Activated B cell treated with CpG ODN at 0.5 μM for 24 hours (primary cell): ENCODE measurements around the gene SH2D3C. TPM values are rescaled to one million over a fixed set of nuclear protein-coding genes. Genes with fewer than 3 reads are reported as not detected.

Experiments
- ATAC-seq: fragments of 200-7000 bp; cut with Tn5 transposase; one replicate; pipeline ENCODE4 v1.10.0; 2021; ENCODE audit warnings: low read depth, mild to moderate bottlenecking, moderate library complexity
- CTCF ChIA-PET: fragments of 350-600 bp; sonication (Branson Sonifier 250); formaldehyde crosslinking; loops from one replicate; lab custom pipeline; 2021; ENCODE audit warnings: antibody characterized with exemption; lab: Charles Lee
- POLR2A ChIA-PET: fragments of 350-600 bp; sonication (Branson Sonifier 250); formaldehyde crosslinking; loops from one replicate; lab custom pipeline; 2021; ENCODE audit warnings: antibody characterized with exemption; lab: Charles Lee
- DNase-seq: peaks from one replicate; pipeline ENCODE4 v3.0.0; 2022
- H3K27ac Mint-ChIP-seq: one replicate; pipeline ENCODE4 v1.8.0; 2020; ENCODE audit warnings: mixed read lengths
- H3K27me3 Mint-ChIP-seq: one replicate; pipeline ENCODE4 v1.8.0; 2021; ENCODE audit warnings: mixed read lengths
- H3K36me3 Mint-ChIP-seq: one replicate; pipeline ENCODE4 v1.8.0; 2021; ENCODE audit warnings: low read depth, mixed read lengths
- H3K4me1 Mint-ChIP-seq: one replicate; pipeline ENCODE4 v1.8.0; 2021; ENCODE audit warnings: mixed read lengths
- H3K4me3 Mint-ChIP-seq: one replicate; pipeline ENCODE4 v1.8.0; 2020; ENCODE audit warnings: mild to moderate bottlenecking, mixed read lengths
- H3K9me3 Mint-ChIP-seq: one replicate; pipeline ENCODE4 v1.8.0; 2020; ENCODE audit warnings: mixed read lengths
- intact Hi-C: fragments of 100-400 bp; cut with micrococcal nuclease; formaldehyde crosslinking; loops from one replicate; pipeline ENCODE4 v1.15.1; 2024
- total RNA-seq: library from RNA; stranded (reverse); gene quantifications from 2 replicates; pipeline ENCODE4 v1.2.3, GENCODE V29; 2022
- TF ChIP-seq, protein P1 (sequence below): fragments of 200-600 bp; IDR thresholded peaks from one replicate; pipeline ENCODE4 v1.8.0; 2022; ENCODE audit warnings: antibody characterized with exemption, mild to moderate bottlenecking

SH2D3C gene
- total RNA-seq, 1 donor from 2014 or later, result 51.8 TPM

DNA sequence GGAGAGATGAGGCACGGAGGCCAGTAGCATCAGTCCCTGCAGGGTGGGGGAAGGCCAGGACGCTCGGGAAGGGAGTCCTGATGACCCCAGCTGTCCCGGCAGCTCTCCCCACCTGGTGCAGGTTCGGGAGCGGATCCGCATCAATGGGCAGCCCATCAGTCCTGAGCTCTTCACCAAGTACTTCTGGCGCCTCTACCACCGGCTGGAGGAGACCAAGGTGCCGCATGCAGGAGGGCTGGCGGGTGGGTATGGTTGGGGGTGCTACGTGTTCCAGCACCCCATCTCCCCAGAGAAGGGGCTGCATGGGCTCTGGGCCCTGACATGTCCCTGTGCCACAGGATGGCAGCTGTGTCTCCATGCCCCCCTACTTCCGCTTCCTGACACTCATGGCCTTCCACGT, 28.4 kb upstream of the SH2D3C start:
- Mint-ChIP-seq H3K27ac (no peak overlapping the region), H3K9me3 (no peaks in the 10 kb centered on the region), H3K4me3 (no peak overlapping the region), H3K4me1 (peaks cover 23% of the 10 kb centered on the region), H3K36me3 (peaks cover 51% of the 10 kb centered on the region), H3K27me3 (no peaks in the 10 kb centered on the region)
- no peak for ATAC-seq
- no peak for DNase-seq
- intact Hi-C loops, result no loop called here
- TF ChIP-seq, protein P1, sequence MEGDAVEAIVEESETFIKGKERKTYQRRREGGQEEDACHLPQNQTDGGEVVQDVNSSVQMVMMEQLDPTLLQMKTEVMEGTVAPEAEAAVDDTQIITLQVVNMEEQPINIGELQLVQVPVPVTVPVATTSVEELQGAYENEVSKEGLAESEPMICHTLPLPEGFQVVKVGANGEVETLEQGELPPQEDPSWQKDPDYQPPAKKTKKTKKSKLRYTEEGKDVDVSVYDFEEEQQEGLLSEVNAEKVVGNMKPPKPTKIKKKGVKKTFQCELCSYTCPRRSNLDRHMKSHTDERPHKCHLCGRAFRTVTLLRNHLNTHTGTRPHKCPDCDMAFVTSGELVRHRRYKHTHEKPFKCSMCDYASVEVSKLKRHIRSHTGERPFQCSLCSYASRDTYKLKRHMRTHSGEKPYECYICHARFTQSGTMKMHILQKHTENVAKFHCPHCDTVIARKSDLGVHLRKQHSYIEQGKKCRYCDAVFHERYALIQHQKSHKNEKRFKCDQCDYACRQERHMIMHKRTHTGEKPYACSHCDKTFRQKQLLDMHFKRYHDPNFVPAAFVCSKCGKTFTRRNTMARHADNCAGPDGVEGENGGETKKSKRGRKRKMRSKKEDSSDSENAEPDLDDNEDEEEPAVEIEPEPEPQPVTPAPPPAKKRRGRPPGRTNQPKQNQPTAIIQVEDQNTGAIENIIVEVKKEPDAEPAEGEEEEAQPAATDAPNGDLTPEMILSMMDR, result no peak
- POLR2A ChIA-PET, result no interaction called here
- CTCF ChIA-PET, result no interaction called here

DNA sequence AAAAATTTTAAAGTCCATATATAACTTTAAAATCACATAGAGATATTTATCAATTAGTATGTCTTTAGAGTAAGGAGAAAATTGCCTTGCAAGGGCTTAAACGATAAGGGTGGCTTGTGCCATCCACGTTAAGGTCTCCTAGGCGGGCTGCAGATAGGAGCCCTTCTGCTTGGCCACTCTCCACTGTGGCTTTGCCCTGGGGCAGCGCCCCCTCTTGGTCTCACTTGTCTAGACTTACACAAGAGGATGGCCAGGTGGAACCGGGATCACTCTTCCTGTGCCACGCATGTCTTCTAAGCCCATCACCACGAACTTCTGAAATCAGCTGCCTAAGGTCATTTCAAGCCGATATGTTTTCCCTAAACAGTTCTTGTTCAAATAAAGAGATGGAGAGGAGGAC, 27.2 kb upstream of the SH2D3C start:
- TF ChIP-seq, protein P1, result no peak
- H3K36me3 Mint-ChIP-seq, result peaks cover 44% of the 10 kb centered on the region
- peaks cover 26% of the 10 kb centered on the region for H3K4me1 Mint-ChIP-seq
- no peaks in the 10 kb centered on the region for H3K27me3 Mint-ChIP-seq
- intact Hi-C loops, result no loop called here
- H3K27ac Mint-ChIP-seq, result no peak overlapping the region
- H3K9me3 Mint-ChIP-seq, result no peaks in the 10 kb centered on the region
- CTCF ChIA-PET, result interaction anchor here (1.4 to 2.0 kb wide), 2 partner anchors 64 to 71 kb away, joined by 5 to 8 read pairs; partner anchors contain the start of gene TOR2A
- DNase-seq (no peak), ATAC-seq (no peak)
- POLR2A ChIA-PET, result no interaction called here
- no peak overlapping the region for H3K4me3 Mint-ChIP-seq

DNA sequence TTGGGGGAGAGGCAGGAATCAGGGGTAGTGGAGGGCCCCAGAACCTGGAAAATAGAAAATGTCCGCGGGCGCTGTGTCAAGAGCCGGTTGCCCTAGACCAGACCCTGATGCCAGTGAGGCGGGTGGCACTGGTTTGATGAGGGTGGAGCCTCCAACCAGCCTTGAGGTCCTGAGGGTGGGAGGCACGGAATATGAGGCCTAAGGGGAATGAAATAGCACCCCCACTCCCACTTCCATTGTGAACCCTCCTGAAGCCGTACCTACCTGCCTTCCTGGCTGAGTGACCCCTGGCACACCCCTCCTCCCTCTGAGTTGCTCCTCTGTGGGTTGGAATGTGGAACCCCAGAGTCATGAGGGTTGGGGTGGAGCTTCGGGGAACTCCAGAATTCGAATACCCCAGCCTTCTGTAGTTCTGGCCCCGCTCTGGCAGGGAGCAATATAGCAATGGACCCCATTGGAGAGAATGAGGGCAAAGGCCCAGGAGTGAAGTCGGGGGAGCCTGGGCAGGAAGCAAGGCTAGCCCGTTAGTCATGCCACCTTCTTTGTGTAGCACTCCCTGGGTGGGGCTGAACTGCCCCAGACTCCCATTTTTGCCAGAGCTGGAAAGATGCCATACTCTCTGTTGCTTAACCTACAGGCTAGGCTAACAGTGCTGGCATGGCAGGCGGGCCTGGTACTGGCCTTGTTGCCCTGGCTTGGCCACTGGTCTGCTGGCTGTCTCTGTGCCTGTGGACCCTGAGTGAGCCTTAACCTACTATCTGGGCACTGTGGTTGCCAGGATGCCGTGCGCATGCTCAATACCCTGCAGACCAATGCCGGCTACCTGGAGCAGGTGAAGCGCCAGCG, 25.3 kb upstream of the SH2D3C start:
- TF ChIP-seq, protein P1, result no peak
- Mint-ChIP-seq H3K9me3 (no peaks in the 10 kb centered on the region), H3K4me3 (peak overlapping the region; percentile 93), H3K36me3 (peaks cover 31% of the 10 kb centered on the region), H3K27me3 (no peaks in the 10 kb centered on the region), H3K4me1 (peaks cover 26% of the 10 kb centered on the region), H3K27ac (peak overlapping the region; percentile 87)
- CTCF ChIA-PET, result no interaction called here
- intact Hi-C loops, result loop anchor here (5.0 kb wide), 1 partner anchor 324 kb away; the partner anchor contains the start of gene PTGES2
- DNase-seq (no peak), ATAC-seq (no peak)
- POLR2A ChIA-PET, result interaction anchor here (0.6 to 4.1 kb wide), 9 partner anchors 10 to 112 kb away, joined by 3 to 27 read pairs (median 5); partner anchors contain the start of genes SH2D3C and TOR2A

DNA sequence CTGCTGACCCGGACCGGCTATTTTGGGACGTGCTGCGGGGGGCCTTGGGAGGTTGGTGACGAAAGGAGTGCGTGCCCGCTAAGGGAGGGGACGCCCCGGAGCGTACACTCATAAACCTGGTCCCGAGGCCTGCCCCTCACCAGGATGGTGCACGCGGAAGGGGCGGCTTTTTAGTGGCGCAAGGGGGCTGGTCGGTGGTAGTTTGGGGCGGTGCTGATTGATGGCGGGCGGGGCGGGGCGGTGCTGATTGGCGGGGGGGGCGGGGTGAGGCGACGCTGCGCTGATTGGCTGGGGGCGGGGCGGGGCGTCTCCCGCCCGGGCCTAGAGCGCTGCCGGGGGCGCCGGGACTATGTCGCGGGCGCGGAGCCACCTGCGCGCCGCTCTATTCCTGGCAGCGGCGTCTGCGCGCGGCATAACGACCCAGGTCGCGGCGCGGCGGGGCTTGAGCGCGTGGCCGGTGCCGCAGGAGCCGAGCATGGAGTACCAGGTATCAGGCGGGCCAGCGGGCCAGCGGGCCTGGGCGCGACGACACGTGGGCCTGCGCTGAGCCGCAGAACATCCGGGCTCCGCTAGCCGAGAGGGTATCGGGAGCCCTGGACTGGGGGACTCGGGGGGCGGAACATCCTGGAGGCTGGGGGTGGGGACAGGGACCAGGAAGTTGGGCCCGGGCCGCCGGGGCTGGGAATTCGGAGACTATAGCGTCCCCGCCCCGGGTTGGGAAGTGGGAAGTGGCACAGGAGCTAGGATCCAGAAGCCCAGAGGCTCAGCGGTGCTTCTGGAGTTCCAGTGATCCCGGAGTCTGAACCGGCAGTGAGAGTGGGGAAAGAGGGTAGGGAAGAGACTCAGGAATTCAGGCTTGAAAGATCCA, 24.3 kb upstream of the SH2D3C start, which contains the start of gene FPGS:
Gene FPGS (plus strand): TSS at position 307 of the 868 bp plus-strand sequence. CDS start 43 bp downstream, at position 350.
- Mint-ChIP-seq H3K27ac (peak within 1 kb of the TSS; percentile 87), H3K27me3 (no peaks in the 10 kb centered on the region), H3K36me3 (peaks cover 23% of the 10 kb centered on the region), H3K9me3 (no peaks in the 10 kb centered on the region), H3K4me1 (peaks cover 32% of the 10 kb centered on the region), H3K4me3 (peak within 1 kb of the TSS; percentile 93)
- ChIA-PET POLR2A (interaction anchor here (0.6 to 4.1 kb wide), 18 partner anchors 10 to 874 kb away, joined by 3 to 27 read pairs (median 4); partner anchors contain the start of genes CDK9, SH2D3C, ST6GALNAC4 and ST6GALNAC6), CTCF (interaction anchor here (0.9 to 1.1 kb wide), 4 partner anchors 16 to 67 kb away, joined by 3 to 5 read pairs (median 3); partner anchors contain the start of gene CDK9)
- peak; percentile 84 for ATAC-seq
- TF ChIP-seq, protein P1, result no peak
- intact Hi-C loops, result loop anchor here (1.0 to 5.0 kb wide), 6 partner anchors 17 to 324 kb away; partner anchors contain the start of genes CDK9, PTGES2, ST6GALNAC4 and TOR2A
- peak; percentile 81 for DNase-seq
